Hematopoietic multipotent progenitor cell treated with erythropoietin and hydrocortisone succinate and interleukin-3 and kit ligand, for 17 days (in vitro differentiated cells): ENCODE results near the gene MLF2.
A peak's percentile ranks its signal among the peaks of the same experiment; 100 is the strongest.

Experiments used
- DNase-seq: peaks from one replicate; pipeline ENCODE4 v3.0.0-alpha.2; 2015; ENCODE audit warnings: low spot score

MLF2 gene

GRCh38 chr12:6752921-6753771 lies at the start of gene MLF2:
Gene MLF2 (minus strand): TSS chr12:6753141. CDS start chr12:6752334, 807 bp downstream.
- DNase-seq = peak; percentile 99

DNA sequence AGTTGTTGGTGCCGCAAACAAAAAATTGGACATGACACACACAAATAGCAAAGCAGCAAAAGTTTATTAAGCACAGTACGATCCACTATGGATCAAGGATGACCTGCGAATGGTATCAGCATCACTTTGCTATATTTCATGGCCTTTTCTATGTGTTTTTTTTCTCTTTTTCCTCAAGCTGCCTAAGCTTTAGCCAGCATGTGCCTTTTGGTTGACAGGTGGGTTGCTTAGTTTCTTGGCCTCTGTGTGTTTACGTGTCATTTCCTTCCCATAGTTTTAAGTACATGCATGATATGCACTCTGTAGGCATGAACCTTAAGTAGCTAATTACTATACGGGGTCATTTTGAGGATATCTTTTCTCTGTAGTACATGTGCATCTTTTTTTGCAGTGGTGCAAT lies 46.2 kb upstream of the MLF2 start:
- DNase-seq = no peak

DNA sequence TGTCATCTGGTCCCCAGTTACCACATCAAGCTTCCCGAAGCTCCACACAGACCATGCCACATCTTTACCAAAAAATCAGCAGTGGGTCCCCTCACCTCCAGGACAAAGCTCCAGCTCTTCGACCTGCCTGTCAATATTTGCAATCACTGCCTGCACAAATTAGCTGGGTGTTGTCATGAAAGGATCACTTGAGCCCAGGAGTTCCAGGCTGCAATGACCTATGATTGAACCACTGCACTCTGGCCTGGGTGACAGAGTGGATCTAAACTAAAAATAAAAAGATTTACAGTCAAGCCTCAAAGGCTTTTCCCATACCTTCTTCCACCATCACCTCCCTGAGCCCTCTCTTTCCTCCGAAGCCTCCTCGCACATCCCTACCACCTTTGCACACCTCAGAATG lies 43.6 kb upstream of the MLF2 start:
- DNase-seq = no peak

DNA sequence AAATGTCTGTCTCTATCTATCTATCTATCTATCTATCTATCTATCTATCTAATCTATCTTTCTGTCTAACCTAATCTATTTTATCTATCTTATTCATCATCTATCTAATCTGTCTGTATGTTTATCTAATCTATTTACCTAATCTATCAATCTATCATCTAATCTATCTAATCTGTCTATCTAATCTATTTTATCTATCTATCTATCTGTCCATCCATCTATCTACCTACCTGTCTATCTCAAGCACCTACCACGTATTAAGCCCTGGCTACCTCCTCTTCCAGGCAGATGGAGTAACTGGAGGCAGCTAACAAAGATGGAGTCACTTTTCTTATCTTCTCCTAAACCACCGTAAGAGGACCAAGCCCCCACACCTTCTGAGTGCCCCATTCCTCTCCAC lies 42.1 kb upstream of the MLF2 start:
- DNase-seq = no peak

DNA sequence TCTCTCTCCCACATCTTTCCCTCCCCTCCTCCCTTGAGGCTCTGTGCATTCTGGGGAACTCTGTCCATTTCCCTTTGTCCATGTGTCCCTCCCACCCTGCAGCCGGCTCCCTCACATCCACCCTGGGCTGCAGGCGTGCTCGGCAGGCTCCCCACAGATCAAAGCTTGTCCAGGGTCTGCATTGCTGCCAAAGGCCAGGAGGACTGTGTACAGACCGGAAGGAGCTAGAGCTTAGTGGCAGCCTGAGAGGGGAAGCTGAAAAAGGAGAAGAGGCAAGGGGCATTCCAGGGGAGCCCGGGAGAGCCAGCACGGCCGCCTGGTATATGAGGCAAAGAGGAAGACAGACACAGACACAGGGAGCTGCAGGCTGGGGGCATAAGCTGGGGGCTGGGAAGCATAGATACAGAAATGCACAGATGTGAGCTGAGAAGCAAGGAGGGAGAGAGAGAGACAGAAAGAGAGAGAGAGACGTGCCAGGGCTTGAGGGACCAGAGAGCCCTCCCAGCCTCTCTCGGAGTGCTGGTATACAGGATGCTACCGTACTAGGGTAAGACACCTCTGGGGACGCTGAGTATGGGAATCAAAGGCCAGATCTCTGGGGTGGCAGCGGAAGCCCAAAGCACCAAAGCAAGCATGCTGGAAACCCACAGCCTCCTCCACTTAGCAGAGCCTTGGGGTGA lies 39.7 kb upstream of the MLF2 start:
- DNase-seq = no peak

DNA sequence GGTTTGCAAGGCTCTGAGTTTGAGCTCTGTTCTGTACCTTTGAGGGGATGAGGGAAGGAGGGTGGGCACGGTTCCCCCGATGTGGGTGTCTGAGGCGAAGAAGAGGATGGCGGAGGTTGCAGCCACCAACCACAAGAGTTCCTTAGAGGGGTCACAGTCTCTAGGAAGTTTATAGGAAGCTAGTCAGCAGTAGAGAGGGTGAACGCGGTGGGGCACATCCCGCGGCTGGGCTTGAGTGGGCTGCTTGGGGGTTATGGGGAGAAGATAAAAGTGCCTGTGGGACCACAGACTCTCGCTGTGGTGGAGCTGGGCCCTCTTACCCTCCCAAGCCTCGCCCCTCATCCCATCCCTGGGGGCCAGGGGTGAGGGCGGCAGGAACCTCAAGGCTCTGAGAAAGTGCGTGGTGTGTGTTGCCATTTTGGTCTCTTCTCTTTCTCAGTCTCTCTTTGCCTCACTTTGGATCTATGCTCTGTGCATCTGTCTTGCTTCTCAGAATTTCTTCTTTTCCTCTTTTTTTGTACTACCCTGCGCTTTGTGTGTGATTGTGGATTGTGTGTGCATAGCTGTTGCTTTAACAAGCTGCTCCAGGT lies 39.1 kb upstream of the MLF2 start:
- no peak for DNase-seq

GRCh38 chr12:6790496-6791150 lies 37.7 kb upstream of the MLF2 start:
- DNase-seq = no peak

DNA sequence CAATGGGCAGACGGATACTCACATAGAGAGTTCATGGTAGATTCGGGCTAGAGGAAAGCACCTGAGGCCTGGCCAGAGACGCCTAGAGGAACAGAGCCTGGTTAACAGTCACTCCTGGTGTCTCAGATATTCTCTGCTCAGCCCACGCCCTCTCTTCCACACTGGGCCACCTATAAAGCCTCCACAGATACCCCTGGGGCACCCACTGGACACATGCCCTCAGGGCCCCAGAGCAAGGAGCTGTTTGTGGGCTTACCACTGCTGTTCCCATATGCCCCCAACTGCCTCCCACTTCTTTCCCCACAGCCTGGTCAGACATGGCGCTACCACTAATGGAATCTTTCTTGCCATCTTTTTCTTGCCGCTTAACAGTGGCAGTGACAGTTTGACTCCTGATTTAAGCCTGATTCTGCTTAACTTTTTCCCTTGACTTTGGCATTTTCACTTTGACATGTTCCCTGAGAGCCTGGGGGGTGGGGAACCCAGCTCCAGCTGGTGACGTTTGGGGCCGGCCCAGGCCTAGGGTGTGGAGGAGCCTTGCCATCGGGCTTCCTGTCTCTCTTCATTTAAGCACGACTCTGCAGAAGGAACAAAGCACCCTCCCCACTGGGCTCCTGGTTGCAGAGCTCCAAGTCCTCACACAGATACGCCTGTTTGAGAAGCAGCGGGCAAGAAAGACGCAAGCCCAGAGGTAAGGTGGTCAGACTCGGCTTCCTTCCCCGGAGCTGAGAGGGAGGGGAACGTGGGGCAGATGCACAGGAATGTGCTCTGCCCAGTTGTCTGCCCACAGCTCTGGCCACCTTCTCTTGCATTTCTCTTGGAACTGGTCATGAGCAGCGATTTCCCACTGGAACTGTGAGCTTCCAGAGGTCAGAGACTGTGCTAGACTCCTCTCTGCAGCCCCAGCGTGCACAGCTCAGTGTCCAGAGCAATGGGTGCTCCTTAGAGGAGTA lies 36.3 kb upstream of the MLF2 start, which contains the start of gene CD4:
Gene CD4, plus strand, starts transcription at position 557 of the 953 bp plus-strand sequence. CDS start 10,611 bp downstream, outside the sequence.
- DNase-seq = no peak

DNA sequence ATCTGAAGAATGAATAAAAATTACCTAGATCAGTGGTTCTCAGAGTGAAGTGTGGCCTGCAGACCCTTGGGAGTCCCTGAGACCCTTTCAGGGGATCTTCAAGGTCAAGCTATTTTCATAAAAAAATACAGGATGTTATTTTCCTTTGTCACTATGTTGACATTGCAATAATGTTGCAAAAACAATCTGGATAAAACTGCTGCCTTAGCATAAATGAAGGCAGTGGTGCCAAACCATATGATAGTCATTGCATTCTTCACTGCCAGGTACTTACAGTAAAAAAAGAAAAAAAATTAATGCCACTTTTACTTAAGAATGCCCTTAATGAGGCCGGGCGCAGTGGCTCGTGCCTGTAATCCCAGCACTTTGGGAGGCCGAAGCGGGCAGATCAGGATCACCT lies 34.4 kb upstream of the MLF2 start:
- no peak for DNase-seq

- DNase-seq = no peak
Measured at GRCh38 chr12:6786416-6787094, 33.6 kb upstream of the MLF2 start.

- DNase-seq = no peak
Measured at GRCh38 chr12:6784761-6785160, 31.8 kb upstream of the MLF2 start.

GRCh38 chr12:6784296-6784695 lies 31.4 kb upstream of the MLF2 start:
- DNase-seq = no peak

DNA sequence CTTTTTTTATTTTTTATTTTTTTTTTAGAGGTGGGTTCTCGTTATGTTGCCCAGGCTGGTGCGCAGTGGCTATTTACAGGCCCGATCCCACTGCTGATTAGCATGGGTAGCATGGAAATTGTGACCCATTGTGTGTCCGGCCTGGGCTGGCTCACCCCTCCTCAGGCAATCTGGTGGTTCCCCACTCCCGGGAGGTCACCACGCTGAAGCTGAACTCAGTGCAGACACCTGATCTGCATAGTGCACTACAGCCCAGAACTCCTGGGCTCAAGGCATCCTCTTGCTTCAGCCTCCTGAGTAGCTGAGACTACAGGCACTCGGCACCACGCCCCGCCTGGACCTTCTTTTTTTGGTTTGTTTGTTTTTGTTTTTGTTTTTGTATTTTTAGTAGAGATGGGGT lies 30.9 kb upstream of the MLF2 start:
- no peak for DNase-seq

- DNase-seq = no peak
Measured at GRCh38 chr12:6782850-6783566, 30.1 kb upstream of the MLF2 start.

DNA sequence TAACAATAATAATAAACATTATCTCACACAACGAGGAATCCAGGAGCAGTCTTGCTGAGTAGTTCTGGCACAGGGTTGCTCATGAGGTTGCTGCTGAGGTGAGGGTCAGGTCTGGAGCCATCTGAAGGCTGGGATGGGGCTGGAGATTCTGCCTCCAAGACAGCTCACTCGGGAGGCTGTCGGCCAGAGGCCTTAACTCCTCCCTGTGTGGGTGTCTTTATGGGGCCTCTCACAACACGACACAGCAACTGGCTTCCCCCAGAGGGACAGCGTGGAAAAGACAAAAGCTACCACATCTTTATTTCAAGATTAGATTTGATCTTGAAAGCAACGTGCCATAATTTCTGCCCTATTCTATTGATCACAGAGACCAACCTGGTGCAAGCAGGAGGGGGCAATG lies 29.2 kb upstream of the MLF2 start:
- no peak for DNase-seq

DNA sequence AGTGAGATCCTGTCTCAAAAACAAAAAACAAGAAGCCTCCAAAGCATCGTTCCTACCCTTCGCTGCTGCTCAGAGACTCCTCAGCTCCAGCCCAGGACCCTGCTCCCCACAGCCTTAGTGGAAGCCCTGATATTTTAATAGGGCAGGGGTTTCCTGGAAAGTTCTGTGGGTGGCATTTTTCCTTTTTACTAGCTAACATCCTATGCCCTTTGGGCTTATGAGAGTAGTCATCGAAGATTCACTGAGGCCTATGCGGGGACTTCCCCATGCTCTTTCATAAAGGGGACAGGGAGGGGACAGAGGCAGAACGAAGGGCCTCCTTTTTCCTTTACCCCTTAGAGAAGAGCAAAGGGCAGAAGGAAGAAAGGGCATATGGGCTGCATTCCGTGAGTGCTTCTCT lies 27.6 kb upstream of the MLF2 start:
- DNase-seq = no peak

GRCh38 chr12:6779708-6780432 lies 26.9 kb upstream of the MLF2 start:
- no peak for DNase-seq

DNA sequence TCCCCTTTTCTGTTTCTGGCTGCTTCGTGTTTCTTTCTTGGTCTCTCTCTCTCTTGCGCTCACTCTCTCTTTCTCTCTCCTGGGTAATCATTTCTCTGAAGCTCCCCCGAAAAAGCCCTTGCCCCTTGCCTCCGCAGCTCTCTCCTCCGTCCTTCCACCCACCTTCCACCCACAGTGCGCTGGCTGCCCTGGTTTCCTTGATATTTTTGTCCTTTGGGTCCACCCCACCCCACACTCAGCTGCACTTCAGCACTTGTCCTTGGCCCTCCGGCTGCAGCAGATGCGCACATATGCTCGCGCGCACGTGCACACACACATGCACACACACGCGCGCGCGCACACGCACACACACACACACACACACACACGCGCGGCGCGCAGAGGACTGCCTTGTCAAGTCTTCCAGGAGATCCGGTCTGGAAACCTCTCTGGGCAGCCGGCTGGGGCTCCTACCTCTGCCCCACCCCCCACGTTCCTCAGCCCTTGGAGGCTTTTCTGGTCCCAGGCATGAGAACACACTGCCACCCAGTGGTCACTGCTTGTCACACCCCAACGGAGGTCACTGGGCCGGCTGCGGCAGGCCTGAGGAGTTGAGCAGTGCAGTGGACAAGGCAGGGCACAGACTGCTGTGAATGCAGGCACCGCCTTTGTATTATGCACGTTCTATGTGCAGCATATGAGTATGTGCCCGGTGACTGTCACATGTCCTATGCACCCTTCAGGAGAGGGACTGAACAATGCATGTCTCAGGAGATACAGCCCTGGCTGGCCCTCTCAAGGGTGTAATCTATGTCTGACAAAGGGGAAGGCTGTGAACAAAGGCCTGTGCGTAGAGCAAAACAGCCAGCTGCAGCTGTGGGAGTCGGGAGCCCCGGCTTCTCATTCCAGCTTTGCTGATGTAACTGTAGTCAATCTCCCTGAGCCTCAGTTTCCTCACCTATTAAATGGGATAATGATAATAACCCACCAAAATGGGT lies 25.9 kb upstream of the MLF2 start:
- peak; percentile 90 for DNase-seq
